ENCODE measurements around the gene RAB38.

Gene RAB38

DNA sequence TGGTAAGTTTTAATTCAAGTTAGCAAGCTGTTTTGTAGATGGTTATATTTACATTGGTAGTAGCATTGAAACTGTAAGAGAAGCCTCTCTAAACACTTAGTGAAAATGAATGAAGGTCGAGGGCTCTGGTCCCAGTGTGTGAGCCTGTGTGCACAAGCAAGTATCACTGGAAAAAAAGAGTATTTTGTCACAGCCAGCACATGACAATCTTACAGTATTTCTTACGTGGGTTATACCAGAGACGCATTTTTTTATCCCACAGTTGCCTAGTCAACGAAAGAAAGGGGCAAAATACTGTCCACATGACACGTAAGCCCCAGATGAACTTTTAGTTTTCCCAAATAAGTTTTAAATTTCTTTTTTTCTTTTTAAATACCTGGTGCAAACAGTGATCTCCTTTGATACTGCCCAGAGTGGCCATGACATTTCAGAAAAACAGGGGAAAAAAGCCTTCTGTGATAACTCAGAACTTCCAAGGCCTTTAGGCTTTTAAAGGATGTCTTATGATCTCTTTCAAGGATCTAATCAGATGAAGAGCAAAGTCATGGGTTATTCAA, 23.5 kb downstream of the RAB38 start:
- H3K27ac ChIP-seq, result no peak overlapping the region
- ChIA-PET POLR2A (ENCODE audit: low non-redundant PET) (no interaction called here), CTCF (no interaction called here)
- TF ChIP-seq, protein P1, sequence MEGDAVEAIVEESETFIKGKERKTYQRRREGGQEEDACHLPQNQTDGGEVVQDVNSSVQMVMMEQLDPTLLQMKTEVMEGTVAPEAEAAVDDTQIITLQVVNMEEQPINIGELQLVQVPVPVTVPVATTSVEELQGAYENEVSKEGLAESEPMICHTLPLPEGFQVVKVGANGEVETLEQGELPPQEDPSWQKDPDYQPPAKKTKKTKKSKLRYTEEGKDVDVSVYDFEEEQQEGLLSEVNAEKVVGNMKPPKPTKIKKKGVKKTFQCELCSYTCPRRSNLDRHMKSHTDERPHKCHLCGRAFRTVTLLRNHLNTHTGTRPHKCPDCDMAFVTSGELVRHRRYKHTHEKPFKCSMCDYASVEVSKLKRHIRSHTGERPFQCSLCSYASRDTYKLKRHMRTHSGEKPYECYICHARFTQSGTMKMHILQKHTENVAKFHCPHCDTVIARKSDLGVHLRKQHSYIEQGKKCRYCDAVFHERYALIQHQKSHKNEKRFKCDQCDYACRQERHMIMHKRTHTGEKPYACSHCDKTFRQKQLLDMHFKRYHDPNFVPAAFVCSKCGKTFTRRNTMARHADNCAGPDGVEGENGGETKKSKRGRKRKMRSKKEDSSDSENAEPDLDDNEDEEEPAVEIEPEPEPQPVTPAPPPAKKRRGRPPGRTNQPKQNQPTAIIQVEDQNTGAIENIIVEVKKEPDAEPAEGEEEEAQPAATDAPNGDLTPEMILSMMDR (conservative IDR thresholded peaks at IDR 0.05; ENCODE audit: low read depth), result no peak
- no peak for DNase-seq (ENCODE audit: low spot score)

DNA sequence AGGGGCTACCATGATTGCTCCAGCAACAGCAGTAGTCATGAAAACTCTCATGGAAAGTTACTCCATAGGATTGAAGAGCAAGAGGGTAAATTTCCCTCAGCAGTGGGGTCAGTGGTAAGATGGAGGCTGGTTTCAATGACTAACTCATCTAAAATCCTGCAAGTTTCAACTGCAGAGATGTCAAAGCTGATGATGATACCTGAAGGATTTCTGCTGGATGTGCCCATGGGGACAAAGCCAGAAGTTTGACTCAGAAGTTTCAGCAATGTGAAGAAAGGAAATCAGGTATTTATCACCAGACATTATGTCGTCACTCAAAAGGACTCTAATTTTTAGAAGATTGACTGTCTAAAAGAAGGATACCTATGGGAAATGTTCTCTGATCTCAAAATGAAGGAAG, 29.1 kb downstream of the RAB38 start:
- TF ChIP-seq, protein P1 (conservative IDR thresholded peaks at IDR 0.05; ENCODE audit: low read depth), result no peak
- ChIA-PET POLR2A (ENCODE audit: low non-redundant PET) (no interaction called here), CTCF (interaction anchor here (1.3 kb wide), 1 partner anchor 135 kb away, joined by 4 read pairs; no protein-coding TSS in a partner anchor)
- DNase-seq (ENCODE audit: low spot score), result no peak
- H3K27ac ChIP-seq, result no peak overlapping the region

DNA sequence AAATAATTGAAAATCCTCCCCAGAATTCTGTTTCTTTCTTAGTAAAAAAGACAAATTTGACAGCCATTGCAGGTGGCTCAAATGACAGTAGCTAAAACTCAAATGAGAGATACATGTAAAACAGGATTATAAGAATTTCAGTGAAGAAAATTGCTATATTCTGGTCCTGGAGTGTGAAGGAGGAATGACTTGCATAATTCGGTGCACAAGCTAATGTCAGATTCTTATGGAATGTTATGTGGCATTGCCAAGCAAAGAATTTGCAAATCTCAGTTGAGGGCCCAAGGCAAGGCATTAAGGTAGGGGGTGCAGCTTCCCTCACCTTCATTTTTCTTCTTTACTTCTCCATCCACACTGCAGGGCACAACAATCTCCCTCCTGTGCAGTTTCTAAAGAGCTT, 35.4 kb downstream of the RAB38 start:
- ChIA-PET CTCF (no interaction called here), POLR2A (ENCODE audit: low non-redundant PET) (no interaction called here)
- TF ChIP-seq, protein P1 (conservative IDR thresholded peaks at IDR 0.05; ENCODE audit: low read depth), result no peak
- no peak overlapping the region for H3K27ac ChIP-seq
- DNase-seq (ENCODE audit: low spot score), result no peak

DNA sequence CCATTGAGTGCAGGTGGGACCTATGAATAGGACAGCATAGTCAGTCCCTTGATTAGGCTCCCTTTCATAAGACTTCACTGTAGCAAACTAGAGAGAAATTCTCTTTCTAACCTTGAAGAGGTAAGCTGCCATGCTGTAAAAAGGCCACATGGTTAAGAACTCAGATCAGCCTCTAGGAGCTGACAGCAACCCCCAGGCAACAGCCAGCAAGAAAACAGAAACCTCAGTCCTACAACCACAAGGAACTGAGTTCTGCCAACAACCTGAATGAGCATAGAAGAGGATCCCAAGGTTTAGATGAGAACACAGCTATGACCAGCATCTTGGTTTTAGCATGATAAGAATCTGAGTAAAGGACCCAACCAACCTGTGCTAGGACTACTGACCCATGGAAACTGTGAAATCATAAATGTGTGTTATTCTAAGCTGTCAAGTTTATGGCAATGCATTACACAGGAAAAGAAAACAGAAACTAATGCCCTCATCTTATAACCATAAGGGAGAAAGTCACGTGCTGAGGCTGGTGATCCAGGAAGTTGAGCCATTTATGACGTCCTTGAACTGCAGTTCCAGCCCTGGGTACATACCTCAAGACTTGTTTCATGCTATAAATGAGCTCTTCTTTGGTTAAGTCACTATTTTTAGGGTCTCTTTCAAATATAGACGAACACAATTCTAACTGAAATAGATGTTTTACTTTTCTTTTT, 43.3 kb downstream of the RAB38 start:
- H3K27ac ChIP-seq, result no peak overlapping the region
- TF ChIP-seq, protein P1 (conservative IDR thresholded peaks at IDR 0.05; ENCODE audit: low read depth), result no peak
- DNase-seq (ENCODE audit: low spot score), result no peak
- POLR2A ChIA-PET (ENCODE audit: low non-redundant PET), result no interaction called here
- CTCF ChIA-PET, result interaction anchor here (0.6 to 1.0 kb wide), 2 partner anchors 82 to 560 kb away, joined by 3 read pairs; no protein-coding TSS in a partner anchor

DNA sequence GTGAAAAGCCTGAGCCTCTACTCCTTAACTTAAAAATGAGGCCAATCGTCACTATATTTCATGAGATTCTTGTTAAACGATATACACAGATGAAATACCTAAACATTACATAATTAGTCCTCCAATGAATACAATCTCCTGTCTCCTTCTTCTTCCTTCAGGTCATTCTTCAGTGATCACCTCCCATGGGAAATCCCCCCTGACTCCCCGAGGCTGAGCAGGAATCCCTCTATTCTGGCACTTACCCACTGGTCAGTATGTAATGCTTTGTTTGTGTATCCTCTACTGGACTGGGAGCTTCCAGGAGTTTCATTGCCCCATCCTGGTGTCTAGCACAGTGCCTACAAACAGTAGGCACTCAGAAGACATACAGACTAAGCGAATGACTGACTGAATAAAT, 52.3 kb downstream of the RAB38 start:
- DNase-seq (ENCODE audit: low spot score), result no peak
- no peak overlapping the region for H3K27ac ChIP-seq
- ChIA-PET CTCF (no interaction called here), POLR2A (ENCODE audit: low non-redundant PET) (no interaction called here)
- TF ChIP-seq, protein P1 (conservative IDR thresholded peaks at IDR 0.05; ENCODE audit: low read depth), result no peak

DNA sequence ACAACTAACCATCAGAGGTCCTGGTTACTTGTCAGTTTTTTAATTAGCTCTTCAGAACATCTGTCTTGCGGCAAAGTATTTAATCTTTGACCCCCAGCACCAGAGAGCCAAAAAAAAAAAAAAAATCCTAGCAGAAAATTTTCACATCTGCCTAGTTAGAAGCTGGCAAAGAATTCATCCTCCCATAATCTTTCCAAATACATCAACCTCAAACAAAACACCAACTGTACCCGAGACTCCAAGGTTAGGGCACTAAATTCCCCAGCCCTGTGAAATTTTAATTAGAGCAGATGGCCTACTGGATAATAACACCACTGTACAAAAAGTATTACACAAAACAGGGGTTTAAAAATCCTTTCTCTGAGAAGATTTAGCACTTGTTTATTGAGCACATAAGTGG, 55.7 kb downstream of the RAB38 start:
- DNase-seq (ENCODE audit: low spot score), result no peak
- TF ChIP-seq, protein P1 (conservative IDR thresholded peaks at IDR 0.05; ENCODE audit: low read depth), result no peak
- CTCF ChIA-PET, result interaction anchor here (0.6 kb wide), 1 partner anchor 216 kb away, joined by 8 read pairs; no protein-coding TSS in a partner anchor
- no peak overlapping the region for H3K27ac ChIP-seq
- POLR2A ChIA-PET (ENCODE audit: low non-redundant PET), result no interaction called here

All from RWPE1 (cell line).